Measurements from ENCODE around the gene KRT12.
"Not testable (repeated sequence)": the region's sequence is repeated elsewhere in the genome, so short reads cannot be mapped to it uniquely, and the experiment has no call there.

The KRT12 gene

GRCh38 chr17:40815381-40815780 lies 51.6 kb downstream of the KRT12 start:
- TF ChIP-seq CTCF (IDR thresholded peaks at IDR 0.05; ENCODE audit: low read depth, low read length) = no peak
- H3K4me3 ChIP-seq (ENCODE audit: low read depth, low read length) = no peak overlapping the region

- not testable (repeated sequence) for H3K4me3 ChIP-seq (ENCODE audit: low read depth, low read length)
Observed at GRCh38 chr17:40814657-40815056, 52.4 kb downstream of the KRT12 start.

- H3K4me3 ChIP-seq (ENCODE audit: low read depth, low read length) = no peak overlapping the region
- TF ChIP-seq CTCF (IDR thresholded peaks at IDR 0.05; ENCODE audit: low read depth, low read length) = no peak
Observed at GRCh38 chr17:40813804-40814203, 53.2 kb downstream of the KRT12 start.

GRCh38 chr17:40812639-40813038 lies 54.4 kb downstream of the KRT12 start:
- TF ChIP-seq CTCF (IDR thresholded peaks at IDR 0.05; ENCODE audit: low read depth, low read length) = no peak
- no peak overlapping the region for H3K4me3 ChIP-seq (ENCODE audit: low read depth, low read length)

Data from WI38 (cell line).